B cell (primary cell): ENCODE measurements around the gene IYD. TPM values are rescaled to one million over a fixed set of nuclear protein-coding genes. Genes with fewer than 3 reads are reported as not detected.

ENCODE experiments used
- ATAC-seq: fragments of 200-7000 bp; cut with Tn5 transposase; one replicate; pipeline ENCODE4 v1.10.0; 2021; ENCODE audit warnings: low read depth, mild to moderate bottlenecking, moderate number of reproducible peaks, moderate library complexity
- CTCF ChIA-PET: fragments of 350-600 bp; sonication (Branson Sonifier 250); formaldehyde crosslinking; loops from one replicate; lab custom pipeline; 2021; ENCODE audit warnings: antibody characterized with exemption, inconsistent platforms; lab: Charles Lee
- POLR2A ChIA-PET: fragments of 350-600 bp; sonication (Branson Sonifier 250); formaldehyde crosslinking; loops from one replicate; lab custom pipeline; 2021; ENCODE audit warnings: antibody characterized with exemption; lab: Charles Lee
- DNase-seq: peaks from one replicate; pipeline ENCODE4 v3.0.0; 2013
- H2AFZ ChIP-seq: 2 replicates; pipeline ENCODE4 v1.6.1; 2012; ENCODE audit warnings: mild to moderate bottlenecking, low read depth, low read length; ENCODE audit not compliant: insufficient read depth, poor library complexity, severe bottlenecking
- H3K27ac ChIP-seq, 2 donors: 1 replicate in 1 of 2; 2 replicates in 1 of 2; pipeline ENCODE4 v1.5.1; 2012 to 2013; ENCODE audit warnings: low read length in 2 of 2, mild to moderate bottlenecking in 2 of 2, moderate library complexity in 1 of 2
- H3K27me3 ChIP-seq, 4 experiments: fragments of 200-600 bp in 1 of 4; sonication (generic) in 1 of 4; replicated peaks in 1 of 4; 1 replicate in 2 of 4; 2 replicates in 2 of 4; pipeline versions ENCODE4 v1.6.1 to v1.7.0; 2013 to 2016; ENCODE audit warnings: low read length in 3 of 4, mild to moderate bottlenecking in 2 of 4, mixed read lengths in 1 of 4, moderate library complexity in 1 of 4; ENCODE audit not compliant: insufficient read depth in 4 of 4, control insufficient read depth in 3 of 4; ENCODE audit errors: control extremely low read depth in 1 of 4
- H3K36me3 ChIP-seq, 2 experiments: replicated peaks in 1 of 2; 1 replicate in 1 of 2; 2 replicates in 1 of 2; pipeline versions ENCODE4 v1.6.1 to v1.7.1; 2013; ENCODE audit warnings: low read length in 1 of 2; ENCODE audit not compliant: insufficient read depth in 2 of 2, control insufficient read depth in 1 of 2; ENCODE audit errors: control extremely low read depth in 1 of 2, extremely low read depth in 1 of 2
- H3K4me1 ChIP-seq, 2 donors: fragments of 200-600 bp in 1 of 2; sonication (generic) in 1 of 2; 1 replicate in 1 of 2; 2 replicates in 1 of 2; pipeline versions ENCODE4 v1.5.1 to v1.6.1; 2013 to 2017; ENCODE audit warnings: low read length in 2 of 2; ENCODE audit not compliant: control insufficient read depth in 2 of 2, insufficient read depth in 2 of 2
- H3K4me2 ChIP-seq: replicated peaks from 2 replicates; pipeline ENCODE3; 2012; ENCODE audit warnings: mild to moderate bottlenecking, low read depth, low read length; ENCODE audit not compliant: poor library complexity, severe bottlenecking
- H3K4me3 ChIP-seq, 5 experiments: fragments of 200-600 bp in 1 of 5; sonication (generic) in 1 of 5; 1 replicate in 3 of 5; 2 replicates in 2 of 5; pipeline versions ENCODE4 v1.5.1 to v1.7.0; 2011 to 2016; ENCODE audit warnings: low read length in 4 of 5, mild to moderate bottlenecking in 4 of 5, low read depth in 2 of 5, control low read depth in 1 of 5, moderate library complexity in 1 of 5; ENCODE audit not compliant: insufficient read depth in 1 of 5; ENCODE audit errors: control extremely low read depth in 1 of 5, extremely low read depth in 1 of 5
- H3K79me2 ChIP-seq: fragments of 200-600 bp; sonication (generic); one replicate; pipeline ENCODE4 v1.6.0; 2016; ENCODE audit warnings: low read length; ENCODE audit not compliant: control insufficient read depth, insufficient read depth
- H3K9ac ChIP-seq: fragments of 200-600 bp; sonication (generic); 2 replicates; pipeline ENCODE4 v1.6.1; 2017; ENCODE audit warnings: mild to moderate bottlenecking, low read length, moderate library complexity
- H3K9me3 ChIP-seq, 3 donors: one replicate each; pipeline versions ENCODE4 v1.6.1 to v1.7.1; 2013; ENCODE audit warnings: low read length in 2 of 3; ENCODE audit not compliant: control insufficient read depth in 2 of 3, insufficient read depth in 1 of 3; ENCODE audit errors: control extremely low read depth in 1 of 3
- H4K20me1 ChIP-seq: 2 replicates; pipeline ENCODE4 v1.6.0; 2012; ENCODE audit warnings: mild to moderate bottlenecking, low read length; ENCODE audit not compliant: insufficient read depth, control insufficient read depth, poor library complexity, severe bottlenecking
- H3K27ac Mint-ChIP-seq: one replicate; pipeline ENCODE4 v1.8.0; 2021; ENCODE audit warnings: mixed read lengths
- H3K27me3 Mint-ChIP-seq: one replicate; pipeline ENCODE4 v1.8.0; 2021; ENCODE audit warnings: mixed read lengths
- H3K4me1 Mint-ChIP-seq: one replicate; pipeline ENCODE4 v1.8.0; 2021; ENCODE audit warnings: mixed read lengths
- H3K4me3 Mint-ChIP-seq: one replicate; pipeline ENCODE4 v1.8.0; 2021; ENCODE audit warnings: mixed read lengths
- H3K9me3 Mint-ChIP-seq: one replicate; pipeline ENCODE4 v1.8.0; 2022; ENCODE audit warnings: mixed read lengths; ENCODE audit not compliant: insufficient read depth
- CTCF ChIP-seq: fragments of 200-600 bp; IDR thresholded peaks from one replicate; pipeline ENCODE4 v1.8.0; 2022; ENCODE audit warnings: antibody characterized with exemption, mild to moderate bottlenecking
- EZH2 ChIP-seq: IDR thresholded peaks from 2 replicates; pipeline ENCODE4 v1.6.1; 2012; ENCODE audit warnings: borderline replicate concordance, low read depth, mild to moderate bottlenecking, moderate library complexity, low read length; ENCODE audit not compliant: insufficient read depth, poor library complexity, severe bottlenecking
- WGBS: methylation state at CpG from one replicate; pipeline ENCODE4 v1.1.5; 2013; ENCODE audit warnings: missing lambda C conversion rate; ENCODE audit not compliant: insufficient coverage; 5-methylcytosine and 5-hydroxymethylcytosine counted together
- intact Hi-C: fragments of 100-400 bp; cut with micrococcal nuclease; formaldehyde crosslinking; loops from one replicate; pipeline ENCODE4 v1.10.0; 2022
- polyA plus RNA-seq: library from polyadenylated mRNA; depleted of rRNA; stranded (reverse); fragments of >200 nt; gene quantifications from 2 replicates; pipeline ENCODE4 v1.2.3, GENCODE V29; 2012
- total RNA-seq, 2 donors: library from RNA; stranded (reverse); fragments of 120-200 nt in 1 of 2; gene quantifications; 1 replicate in 1 of 2; 2 replicates in 1 of 2; pipeline versions ENCODE4 v1.2.3 to v1.2.4, GENCODE V29; 2013 to 2022

IYD gene
- total and polyA plus RNA-seq, 2 donors (not counting 1 experiment from before 2014, with no cell fraction given), result not detected

DNA sequence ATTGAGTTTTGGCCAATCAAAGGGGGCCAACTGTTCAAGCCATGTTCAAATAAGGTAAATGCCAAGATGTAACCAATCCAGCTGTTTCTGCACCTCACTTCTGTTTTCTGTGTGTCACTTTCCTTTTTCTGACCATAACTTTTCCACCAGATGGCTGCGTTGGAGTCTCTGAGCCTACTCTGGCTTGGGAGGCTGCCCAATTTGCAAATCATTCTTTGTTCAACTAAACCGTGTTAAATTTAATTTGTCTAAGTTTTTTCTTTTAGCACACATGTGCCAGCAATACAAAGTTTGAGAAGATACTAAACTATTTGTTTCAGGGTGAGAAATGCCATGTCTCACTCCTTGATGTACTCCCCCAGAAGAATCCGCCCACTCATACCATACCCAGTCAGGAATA is 52.1 kb downstream of the IYD start:
- no peaks in the 10 kb centered on the region for H3K36me3 ChIP-seq
- ChIA-PET CTCF (interaction anchor here (1.3 to 9.7 kb wide), 5 partner anchors 321 to 903 kb away, joined by 3 to 378 read pairs (median 35); partner anchors contain the start of gene MTHFD1L), POLR2A (no interaction called here)
- intact Hi-C loops, result no loop called here
- no peaks in the 10 kb centered on the region for H3K9me3 Mint-ChIP-seq
- TF ChIP-seq EZH2, result no peak
- TF ChIP-seq CTCF, result no peak
- H3K9me3 ChIP-seq, result peaks cover 0 to 18% (median 0%) of the 10 kb centered on the region in 3 donors
- peaks cover 0 to 5% of the 10 kb centered on the region in 2 donors for H3K4me1 ChIP-seq
- no peak overlapping the region for H3K4me3 ChIP-seq
- H3K9ac ChIP-seq, result no peak overlapping the region
- no peak overlapping the region for H2AFZ ChIP-seq
- peak overlapping the region; percentile 5 for H3K4me3 Mint-ChIP-seq
- no peak overlapping the region for H3K27ac Mint-ChIP-seq
- peaks cover 5% of the 10 kb centered on the region for H3K79me2 ChIP-seq
- no peak overlapping the region for H3K4me2 ChIP-seq
- no peak for ATAC-seq
- peaks cover 0 to 3% (median 0%) of the 10 kb centered on the region in 4 experiments for H3K27me3 ChIP-seq
- WGBS, result no CpG with 5 or more reads among the region's 3 CpGs
- H4K20me1 ChIP-seq, result no peaks in the 10 kb centered on the region
- DNase-seq, result no peak
- peaks cover 4% of the 10 kb centered on the region for H3K27me3 Mint-ChIP-seq
- H3K4me1 Mint-ChIP-seq, result peaks cover 14% of the 10 kb centered on the region
- H3K27ac ChIP-seq, result no peak overlapping the region

DNA sequence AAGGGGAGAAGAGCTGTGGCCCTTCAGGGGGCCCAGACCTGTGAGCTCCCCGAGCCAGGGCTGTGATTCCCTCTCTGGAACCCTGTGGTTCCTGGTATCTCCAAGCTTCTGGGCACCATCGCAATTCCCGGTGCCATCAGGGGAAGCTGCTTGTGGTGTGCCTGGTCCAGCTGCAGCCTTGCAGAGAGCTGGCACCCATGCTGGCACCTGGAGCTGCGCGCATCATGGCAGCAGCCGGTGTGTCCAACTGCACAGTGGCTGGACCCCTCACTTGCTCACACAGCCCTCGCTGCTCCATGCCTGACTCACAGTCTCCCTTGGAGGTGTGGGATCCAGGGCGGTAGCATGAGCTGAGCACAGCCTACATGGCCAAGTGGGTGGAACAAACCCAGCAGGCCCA is 56.7 kb downstream of the IYD start:
- Histone ChIP-seq H3K27me3 (no peaks in the 10 kb centered on the region), H3K9ac (no peak overlapping the region), H3K4me3 (no peak overlapping the region), H3K36me3 (no peaks in the 10 kb centered on the region), H3K9me3 (peaks cover 0 to 18% (median 0%) of the 10 kb centered on the region in 3 donors), H3K4me2 (no peak overlapping the region), H3K27ac (no peak overlapping the region), H3K4me1 (no peaks in the 10 kb centered on the region), H4K20me1 (no peaks in the 10 kb centered on the region), H2AFZ (no peak overlapping the region), H3K79me2 (no peaks in the 10 kb centered on the region)
- no peak overlapping the region for H3K27ac Mint-ChIP-seq
- no peaks in the 10 kb centered on the region for H3K27me3 Mint-ChIP-seq
- intact Hi-C loops, result no loop called here
- H3K4me3 Mint-ChIP-seq, result no peak overlapping the region
- no peaks in the 10 kb centered on the region for H3K4me1 Mint-ChIP-seq
- H3K9me3 Mint-ChIP-seq, result no peaks in the 10 kb centered on the region
- TF ChIP-seq EZH2 (no peak), CTCF (no peak)
- 95% methylated on average over 8 of the region's 8 CpGs for WGBS
- CTCF ChIA-PET, result interaction anchor here (9.7 kb wide), 1 partner anchor 391 kb away, joined by 378 read pairs; no protein-coding TSS in a partner anchor
- DNase-seq, result no peak
- POLR2A ChIA-PET, result no interaction called here
- no peak for ATAC-seq
